Cortex of kidney (tissue), 1 donor: ENCODE data around the gene ALDH18A1.
"Not testable (repeated sequence)": the region's sequence is repeated elsewhere in the genome, so short reads cannot be mapped to it uniquely, and the experiment has no call there.

Experiments
- DNase-seq: peaks from one replicate; lab custom pipeline; 2025; lab: John Stamatoyannopoulos, UW

Gene ALDH18A1

GRCh38 chr10:95648138-95648537 lies 8.4 kb downstream of the ALDH18A1 start:
- no peak for DNase-seq

GRCh38 chr10:95646160-95646559 lies 10.4 kb downstream of the ALDH18A1 start:
- DNase-seq, result no peak

GRCh38 chr10:95644901-95645300 lies 11.6 kb downstream of the ALDH18A1 start:
- no peak for DNase-seq

GRCh38 chr10:95640891-95641315 lies 15.6 kb downstream of the ALDH18A1 start:
- DNase-seq, result no peak

- no peak for DNase-seq
Observed at GRCh38 chr10:95637911-95638310, 18.6 kb downstream of the ALDH18A1 start.

- no peak for DNase-seq
Observed at GRCh38 chr10:95637140-95637539, 19.4 kb downstream of the ALDH18A1 start.

GRCh38 chr10:95635319-95635733 lies 21.2 kb downstream of the ALDH18A1 start:
- DNase-seq, result no peak

- no peak for DNase-seq
Observed at GRCh38 chr10:95628786-95629185, 27.7 kb downstream of the ALDH18A1 start.

GRCh38 chr10:95626500-95626899 lies 30.0 kb downstream of the ALDH18A1 start:
- no peak for DNase-seq

- DNase-seq, result not testable (repeated sequence)
Observed at GRCh38 chr10:95620415-95620814, 36.1 kb downstream of the ALDH18A1 start.

- no peak for DNase-seq
Observed at GRCh38 chr10:95618101-95618500, 38.4 kb downstream of the ALDH18A1 start.

GRCh38 chr10:95616446-95616845 lies 40.1 kb downstream of the ALDH18A1 start:
- DNase-seq, result no peak

GRCh38 chr10:95613330-95613729 lies 43.2 kb downstream of the ALDH18A1 start:
- no peak for DNase-seq

GRCh38 chr10:95610727-95611126 lies 45.8 kb downstream of the ALDH18A1 start:
- no peak for DNase-seq

GRCh38 chr10:95606922-95607321 lies 49.6 kb downstream of the ALDH18A1 start:
- DNase-seq, result no peak

GRCh38 chr10:95605163-95605562 lies 51.3 kb downstream of the ALDH18A1 start:
- no peak for DNase-seq

- no peak for DNase-seq
Observed at GRCh38 chr10:95604630-95605029, 51.9 kb downstream of the ALDH18A1 start.

- DNase-seq, result no peak
Observed at GRCh38 chr10:95602382-95602781, 54.1 kb downstream of the ALDH18A1 start.

- no peak for DNase-seq
Observed at GRCh38 chr10:95601116-95601719, 55.3 kb downstream of the ALDH18A1 start.

GRCh38 chr10:95600158-95600557 lies 56.4 kb downstream of the ALDH18A1 start:
- no peak for DNase-seq

- no peak for DNase-seq
Observed at GRCh38 chr10:95597788-95598187, 58.7 kb downstream of the ALDH18A1 start.

GRCh38 chr10:95588025-95588424 lies 68.5 kb downstream of the ALDH18A1 start:
- DNase-seq, result no peak

GRCh38 chr10:95579835-95580535 lies 76.5 kb downstream of the ALDH18A1 start:
- no peak for DNase-seq

GRCh38 chr10:95579292-95579691 lies 77.2 kb downstream of the ALDH18A1 start:
- no peak for DNase-seq
